HG03342 (cell line): ENCODE measurements around the gene DGKH.

Experiments
- ATAC-seq: cut with Tn5 transposase; IDR thresholded peaks from one replicate; pipeline ENCODE4 v1.9.1; 2021; ENCODE audit warnings: mild to moderate bottlenecking, moderate library complexity; ENCODE audit not compliant: unreplicated experiment

The DGKH gene

DNA sequence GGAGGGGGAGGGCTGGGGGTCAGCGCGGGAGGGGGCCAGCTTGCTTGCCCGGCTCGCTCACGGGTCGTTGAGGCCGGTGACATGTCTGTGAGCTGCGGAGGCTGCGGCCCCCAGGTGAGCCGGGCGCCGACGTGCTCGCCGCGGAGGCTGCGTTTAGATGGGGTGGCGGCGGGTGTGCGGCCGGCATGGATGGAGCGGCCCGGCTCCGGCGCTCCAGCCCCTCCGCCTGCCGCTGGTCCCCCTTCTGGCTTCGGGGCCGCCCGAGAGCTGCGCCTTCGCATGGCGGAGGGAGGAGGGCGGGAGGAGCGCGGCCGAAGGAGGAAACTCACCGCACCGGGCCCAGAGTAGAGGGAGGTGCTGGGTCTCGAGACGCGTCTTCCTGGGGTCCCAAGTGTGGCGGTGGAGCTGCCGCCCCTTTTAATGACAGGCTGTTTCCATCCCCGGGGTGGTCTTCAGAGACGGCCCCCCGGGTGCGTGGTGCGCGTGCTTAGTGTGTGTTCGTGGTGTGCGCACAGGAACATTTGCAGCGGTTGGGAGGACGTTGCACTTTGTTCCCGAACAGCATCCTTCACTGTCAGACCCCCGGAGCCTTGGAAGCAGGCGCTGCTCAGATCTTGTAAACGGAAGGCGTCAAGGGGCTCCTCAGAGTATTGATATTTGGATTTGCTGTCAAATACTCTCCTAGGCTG is 223.8 kb downstream of the DGKH start, which contains the start of gene AKAP11:
Gene AKAP11, plus strand, starts transcription at position 38 of the 689 bp plus-strand sequence. CDS start 14,197 bp downstream, outside the sequence.
- ATAC-seq: peak; percentile 18

DNA sequence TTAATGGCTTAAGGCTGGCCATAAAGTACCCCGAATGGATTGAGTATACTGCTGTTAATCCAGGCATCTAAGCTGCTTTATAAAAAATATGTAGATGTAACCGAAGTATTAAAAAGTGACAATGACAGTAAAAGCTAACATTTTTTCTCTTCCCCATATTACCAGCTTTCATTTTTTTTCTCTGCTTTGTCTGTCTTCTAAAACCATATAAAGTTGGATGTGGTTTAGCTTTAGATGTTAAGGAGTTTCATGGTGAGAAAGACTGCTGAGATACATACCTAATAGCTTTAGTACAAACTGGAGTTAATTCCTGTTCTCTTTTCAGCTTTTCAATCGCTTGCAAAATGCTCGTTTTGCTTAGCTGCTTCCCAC is 224.3 kb downstream of the DGKH start:
- ATAC-seq: peak; percentile 0

DNA sequence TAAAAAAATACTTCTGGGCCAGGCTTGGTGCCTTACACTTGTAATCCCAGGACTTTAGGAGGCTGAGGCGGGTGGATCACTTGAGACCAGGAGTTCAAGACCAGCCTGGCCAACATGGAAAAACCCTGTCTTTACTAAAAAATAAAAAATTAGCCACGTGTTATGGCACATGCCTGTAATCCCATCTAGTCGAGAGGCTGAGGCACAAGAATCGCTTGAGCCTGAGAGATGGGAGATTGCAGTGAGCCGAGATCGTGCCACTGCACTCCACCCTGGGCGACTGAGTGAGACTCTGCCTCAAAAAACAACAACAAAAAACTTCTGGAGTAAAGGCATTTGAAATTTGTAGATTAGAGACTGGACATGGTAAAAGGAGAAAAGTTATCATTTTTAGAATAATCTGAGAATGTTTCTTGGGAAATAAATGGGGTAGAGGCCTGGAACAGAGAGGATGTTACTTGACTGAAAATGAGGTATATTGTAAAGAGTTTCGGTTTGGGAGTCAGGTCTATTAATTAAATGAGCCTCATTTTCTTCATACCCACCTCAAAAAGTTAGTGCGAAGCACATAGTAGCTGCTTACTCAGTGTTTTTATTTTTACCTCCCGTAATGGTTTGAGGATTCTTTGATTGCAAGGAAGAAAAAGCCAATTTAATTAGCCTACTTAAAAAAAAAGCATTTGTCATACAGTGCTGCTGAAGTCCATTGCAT is 226.1 kb downstream of the DGKH start:
- ATAC-seq: no peak

DNA sequence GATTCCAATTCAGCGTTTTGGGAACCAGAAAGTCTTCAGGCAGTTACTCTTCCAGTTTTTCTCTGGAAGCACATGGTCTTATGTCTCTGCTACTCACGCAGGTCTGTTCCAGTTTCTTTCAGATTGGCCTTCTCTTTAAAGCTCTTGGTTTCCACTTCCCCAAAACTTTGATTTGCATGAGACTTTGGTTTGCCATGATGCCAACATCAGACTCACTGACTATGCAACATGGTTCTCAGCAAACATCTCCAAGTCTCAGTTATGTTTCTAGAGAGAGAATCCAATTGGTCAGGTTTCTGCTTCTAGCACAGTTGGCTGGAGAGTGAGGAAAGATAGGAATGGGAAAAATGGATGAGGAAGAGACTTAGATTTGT is 226.6 kb downstream of the DGKH start:
- peak; percentile 38 for ATAC-seq

DNA sequence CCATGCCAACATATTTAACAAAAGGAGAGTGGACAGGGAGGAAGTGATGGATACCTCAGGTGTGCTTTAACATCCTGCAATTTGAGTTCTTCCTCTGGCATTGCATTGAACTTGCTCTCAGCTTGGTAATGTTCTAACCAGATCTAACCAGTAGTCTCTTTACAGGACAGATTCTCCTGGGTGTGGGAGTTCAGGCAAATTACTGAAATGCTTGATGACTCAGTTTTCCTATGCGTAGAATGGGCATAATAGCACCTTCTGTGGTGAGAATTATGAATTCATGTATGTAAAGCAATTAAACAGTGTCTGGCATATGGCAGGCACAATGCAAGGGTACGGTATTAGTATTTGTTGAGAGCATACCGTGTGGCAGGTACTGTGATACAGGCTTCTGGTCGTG is 227.1 kb downstream of the DGKH start:
- no peak for ATAC-seq

DNA sequence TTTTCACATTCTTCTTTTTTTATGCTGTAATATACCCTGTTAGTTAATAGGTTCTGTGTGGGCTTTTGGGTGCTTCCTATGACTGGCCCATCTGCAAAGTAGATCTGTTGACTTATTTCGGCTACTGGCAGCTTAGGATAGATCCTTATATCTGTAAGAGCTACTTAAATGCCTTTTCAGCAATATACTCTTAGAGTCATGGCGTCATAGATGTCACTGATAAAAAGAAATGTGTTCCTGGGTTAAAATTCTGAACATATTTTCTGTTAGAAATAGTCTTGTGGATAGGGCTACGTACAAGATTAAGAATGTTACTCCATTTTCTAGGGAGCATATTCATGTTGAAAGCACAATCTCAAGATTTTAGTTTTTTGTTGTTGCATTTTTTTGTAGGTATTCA is 228.2 kb downstream of the DGKH start:
- no peak for ATAC-seq

DNA sequence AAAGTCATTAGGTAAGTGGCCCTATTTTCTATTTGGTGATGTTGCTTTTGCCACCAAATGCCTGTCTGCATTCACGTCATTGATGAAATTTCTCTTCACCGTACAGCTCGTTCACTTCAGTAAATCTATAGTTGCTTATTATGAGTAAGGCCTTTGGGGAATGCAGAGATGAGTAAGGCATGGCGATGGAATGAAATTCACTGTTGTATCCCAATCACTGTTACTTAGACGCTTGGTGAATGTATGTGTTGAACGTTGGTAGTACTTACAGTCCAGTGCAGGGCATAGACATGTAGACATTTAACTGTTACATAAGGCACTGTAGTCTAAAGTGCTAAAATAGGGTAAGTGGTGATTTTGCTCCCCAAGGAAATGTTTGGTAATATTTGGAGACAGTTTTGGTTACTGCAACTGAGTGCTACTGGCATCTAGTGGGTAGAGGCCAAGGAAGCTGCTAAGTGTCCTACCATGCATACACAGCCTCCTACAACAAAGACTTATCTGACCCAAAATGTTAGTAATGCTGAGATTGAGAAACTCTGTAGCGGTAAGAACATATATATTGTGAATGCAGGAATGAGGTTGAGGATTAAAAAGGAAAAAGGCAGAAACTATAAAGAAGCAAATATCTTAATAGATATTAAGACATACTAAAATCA is 229.3 kb downstream of the DGKH start:
- no peak for ATAC-seq

DNA sequence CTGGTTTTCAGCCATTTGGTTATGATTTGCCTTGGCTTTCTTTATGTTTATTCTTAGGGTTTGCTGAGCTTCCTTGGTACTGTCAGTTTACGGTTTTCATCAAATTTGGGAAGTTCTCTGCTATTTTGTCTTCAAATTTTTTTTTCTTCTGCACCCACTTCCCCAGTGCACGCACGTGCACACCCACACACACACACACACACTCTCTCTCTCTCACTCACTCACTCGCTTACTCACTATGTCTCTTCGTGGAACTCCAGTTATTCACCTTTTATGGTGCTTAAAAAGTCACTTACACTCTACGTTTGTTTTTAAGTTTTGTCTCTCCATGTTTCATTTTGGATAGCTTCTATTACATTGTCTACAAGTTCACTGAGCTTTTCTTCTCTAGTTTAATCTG is 230.6 kb downstream of the DGKH start:
- ATAC-seq: no peak

DNA sequence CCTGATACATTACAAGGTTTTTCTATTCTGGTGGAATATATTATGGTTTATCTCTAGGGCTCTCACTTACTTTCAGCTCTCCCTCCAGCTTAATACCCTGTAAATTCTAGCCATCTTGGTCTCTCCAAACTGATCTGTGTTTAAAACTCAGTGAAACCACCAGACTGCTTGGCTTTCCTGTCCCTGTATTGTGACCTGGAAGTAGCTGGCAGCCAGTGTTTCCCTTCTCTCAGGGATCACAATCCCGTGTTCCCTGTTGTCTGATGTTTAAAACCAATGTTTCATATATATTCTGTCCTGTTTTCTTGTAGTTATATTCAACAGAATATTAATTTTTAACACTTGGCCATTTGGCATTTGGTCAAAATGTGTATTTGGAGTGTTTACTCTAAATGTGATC is 231.5 kb downstream of the DGKH start:
- no peak for ATAC-seq

DNA sequence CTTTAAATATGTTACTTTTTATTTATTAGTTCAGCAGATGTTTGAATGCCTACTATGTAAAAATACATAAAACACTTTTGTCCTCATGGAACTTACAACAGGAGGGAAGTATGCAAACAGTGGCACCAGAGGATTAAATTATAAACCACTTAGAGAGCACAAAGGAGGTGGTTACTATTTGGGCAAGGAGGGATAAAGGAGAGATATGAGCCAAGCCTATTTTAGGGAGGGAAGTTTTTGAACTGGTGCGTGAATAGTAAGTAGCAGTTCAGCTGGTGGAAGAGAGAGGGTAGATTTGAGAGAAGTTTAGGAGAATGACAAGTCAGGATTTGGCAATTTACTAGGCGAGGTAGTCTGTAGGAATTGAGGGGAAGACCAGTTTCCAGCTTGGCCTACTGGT is 232.1 kb downstream of the DGKH start:
- no peak for ATAC-seq

DNA sequence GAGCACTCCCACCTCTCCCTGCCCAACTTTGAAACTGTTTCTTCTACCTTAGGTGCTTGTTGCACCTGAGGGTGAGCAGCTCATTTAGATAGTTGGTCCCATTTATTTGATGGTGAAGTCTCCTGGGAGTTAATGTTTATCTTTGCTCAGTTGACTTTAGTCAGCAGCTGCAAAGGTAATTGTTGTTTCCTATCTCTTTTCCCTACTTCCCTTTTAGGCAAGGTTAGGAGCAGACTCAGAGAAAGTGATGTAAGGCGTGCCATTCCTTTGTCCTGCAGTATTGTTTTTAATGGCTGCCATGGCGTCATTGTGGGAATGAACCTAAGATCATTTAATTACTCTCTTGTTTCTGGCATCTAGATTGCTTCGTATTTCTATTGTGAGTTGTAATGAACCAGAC is 235.1 kb downstream of the DGKH start:
- ATAC-seq: no peak

DNA sequence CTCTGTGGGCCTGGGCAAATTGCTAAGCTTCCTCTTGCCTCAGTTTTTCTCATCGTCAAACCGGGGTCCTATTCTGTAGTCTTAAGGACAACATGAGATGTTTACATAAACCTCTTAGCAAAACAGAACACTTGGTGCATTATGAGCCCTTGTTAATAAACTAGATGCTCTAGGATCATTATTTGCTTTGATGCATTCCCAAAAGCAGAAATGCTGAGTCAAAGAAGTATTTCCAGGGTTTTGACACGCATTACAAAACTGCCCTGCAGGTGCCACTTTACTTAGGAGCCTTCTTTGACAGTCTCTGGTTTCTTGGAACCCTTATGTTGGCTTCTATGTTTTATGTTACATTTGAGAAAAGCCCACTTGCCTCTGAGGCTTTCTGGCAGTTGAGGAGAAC is 235.6 kb downstream of the DGKH start:
- no peak for ATAC-seq
